Measurements from ENCODE around the gene BICDL1. TPM values are rescaled to one million over a fixed set of nuclear protein-coding genes. Genes with fewer than 3 reads are reported as not detected.

BICDL1 gene
- total and polyA plus RNA-seq, 2 of the 4 experiments (the other 2 are of a cell fraction), result not detected

GRCh38 chr12:120092551-120093335 is 103.7 kb downstream of the BICDL1 start:
- Histone ChIP-seq H4K91ac (ENCODE audit: insufficient read depth, low read depth, low read length) (no peak overlapping the region), H3K79me1 (ENCODE audit: low read depth in 1 of 2, low read length in 2 of 2) (peaks cover 0 to 18% of the 10 kb centered on the region in 2 experiments; a peak in 3 of 4 replicates), H3K9ac (ENCODE audit: low read depth, low read length) (no peak overlapping the region), H3K4me2 (ENCODE audit: low read depth, low read length) (no peak overlapping the region), H3K14ac (replicated peaks; ENCODE audit: low read depth, low read length) (no peak overlapping the region), H2BK120ac (ENCODE audit: low read depth, low read length) (no peak overlapping the region), H3K4ac (ENCODE audit: low read depth, low read length) (no peak overlapping the region), H3K27me3 (ENCODE audit: control insufficient read depth, insufficient read depth, low read length) (no peaks in the 10 kb centered on the region), H2BK5ac (ENCODE audit: low read depth, low read length, poor library complexity, severe bottlenecking) (no peak overlapping the region), H2BK15ac (ENCODE audit: low read depth, low read length) (no peak overlapping the region), H4K20me1 (ENCODE audit: insufficient read depth, low read length) (peaks cover 40% of the 10 kb centered on the region), H4K8ac (ENCODE audit: low read depth in 2 of 2, low read length in 2 of 2) (no peak overlapping the region), H3K23ac (ENCODE audit: low read depth, low read length) (no peak overlapping the region), H3K9me3 (ENCODE audit: control insufficient read depth, insufficient read depth, low read length) (no peaks in the 10 kb centered on the region), H2BK20ac (ENCODE audit: low read depth, low read length) (no peak overlapping the region), H3K9me1 (ENCODE audit: insufficient read depth, low read length) (0 out of 2 replicates have a peak, but pooled peaks cover 8% of the 10 kb centered on the region), H3K56ac (ENCODE audit: extremely low read depth, insufficient read depth, low read length) (no peak overlapping the region), H3K4me1 (ENCODE audit: control insufficient read depth, insufficient read depth, low read length) (no peaks in the 10 kb centered on the region; the same call in 1 of the 2 replicates), H2AK9ac (replicated peaks; ENCODE audit: low read depth, low read length, poor library complexity) (peak overlapping the region; percentile 50), H3K36me3 (ENCODE audit: control insufficient read depth, insufficient read depth, low read length) (peaks cover 34% of the 10 kb centered on the region), H3K27ac (ENCODE audit: insufficient read depth, low read length) (no peak overlapping the region), H3K18ac (ENCODE audit: low read depth, low read length) (no peak overlapping the region), H2AK5ac (ENCODE audit: low read depth, low read length) (no peak overlapping the region), H2AFZ (replicated peaks; ENCODE audit: low read length, poor library complexity) (no peak overlapping the region), H4K5ac (ENCODE audit: low read depth, low read length) (no peak overlapping the region), H3K4me3 (ENCODE audit: insufficient read depth, low read depth, low read length) (no peak overlapping the region)
- intact Hi-C loops (cut with micrococcal nuclease) (no loop called here), dilution Hi-C loops (cut with HindIII; ENCODE audit: low sequenced_read_pairs, unreplicated experiment) (no loop called here), in situ Hi-C loops (cut with MboI; ENCODE audit: low sequenced_read_pairs) (no loop called here)
- TF ChIP-seq CEBPB (IDR thresholded peaks at IDR 0.05; ENCODE audit: low read depth, low read length) (no peak), USF2 (IDR thresholded peaks at IDR 0.05; ENCODE audit: low read depth, low read length) (no peak), CHD1 (IDR thresholded peaks at IDR 0.05; ENCODE audit: low read depth, low read length) (no peak), ELK1 (IDR thresholded peaks at IDR 0.05; ENCODE audit: borderline replicate concordance, low read depth, low read length) (no peak), CTCF (conservative IDR thresholded peaks at IDR 0.05; ENCODE audit: low read depth, low read length) (no peak), FOS (IDR thresholded peaks at IDR 0.05; ENCODE audit: low read depth, low read length) (no peak), NFE2L2 (IDR thresholded peaks at IDR 0.05; ENCODE audit: low read depth, low read length) (no peak), MXI1 (IDR thresholded peaks at IDR 0.05; ENCODE audit: borderline replicate concordance, low read depth, low read length) (no peak), POLR2A (IDR thresholded peaks at IDR 0.05; ENCODE audit: low read depth, low read length) (no peak), BHLHE40 (IDR thresholded peaks at IDR 0.05; ENCODE audit: low read depth, low read length) (no peak), RFX5 (IDR thresholded peaks at IDR 0.05; ENCODE audit: low read depth, low read length) (no peak), MAFK (IDR thresholded peaks at IDR 0.05; ENCODE audit: low read depth, low read length) (no peak)
- BruUV-seq (replicated peaks), result no TSS peak
- CTCF ChIA-PET, result no interaction called here
- DNase-seq (no peak), ATAC-seq (ENCODE audit: low read depth) (no peak)
- POLR2A ChIA-PET (ENCODE audit: unreplicated experiment), result interaction anchor here (0.5 kb wide), 1 partner anchor 13 kb away, joined by 5 read pairs; no protein-coding TSS in a partner anchor
- 90% methylated on average over 13 of the region's 23 CpGs; no CpG with 5 or more reads in 1 of the 2 experiments for WGBS, 2 experiments (ENCODE audit: extremely low coverage in 2 of 2, insufficient read length in 1 of 2)

All from IMR-90 (cell line).